NT2/D1 (cell line): Measurements from ENCODE around the gene CNN2.

Experiments used
- DNase-seq: peaks from one replicate; pipeline ENCODE4 v3.0.0-alpha.2; 2011; ENCODE audit warnings: low read depth, low spot score
- H3K27me3 ChIP-seq: 2 replicates; pipeline ENCODE4 v1.6.0; 2011; ENCODE audit warnings: mild to moderate bottlenecking; ENCODE audit not compliant: insufficient read length, insufficient read depth
- H3K36me3 ChIP-seq: 2 replicates; pipeline ENCODE4 v1.6.1; 2011; ENCODE audit warnings: mild to moderate bottlenecking, low read length, mixed read lengths; ENCODE audit not compliant: insufficient read depth, insufficient read length
- H3K4me1 ChIP-seq: 2 replicates; pipeline ENCODE4 v1.5.1; 2011; ENCODE audit not compliant: insufficient read depth, insufficient read length
- H3K4me3 ChIP-seq: 2 replicates; pipeline ENCODE4 v1.5.1; 2011; ENCODE audit warnings: low read depth; ENCODE audit not compliant: insufficient read length
- H3K9ac ChIP-seq: 2 replicates; pipeline ENCODE4 v1.6.0; 2011; ENCODE audit warnings: low read depth; ENCODE audit not compliant: insufficient read length
- H3K9me3 ChIP-seq: 2 replicates; pipeline ENCODE4 v1.5.1; 2011; ENCODE audit warnings: mild to moderate bottlenecking, low read length; ENCODE audit not compliant: insufficient read depth
- SUZ12 ChIP-seq: IDR thresholded peaks from 2 replicates; pipeline ENCODE4 v1.6.1; 2011; ENCODE audit not compliant: insufficient read length, insufficient read depth; ENCODE audit errors: extremely low read depth
- YY1 ChIP-seq: IDR thresholded peaks from 2 replicates; pipeline ENCODE4 v1.6.1; 2011; ENCODE audit not compliant: insufficient read length, insufficient read depth
- ZNF274 ChIP-seq: IDR thresholded peaks from 2 replicates; pipeline ENCODE4 v1.6.1; 2011; ENCODE audit warnings: mild to moderate bottlenecking, low read depth, low read length

Gene CNN2

GRCh38 chr19:991932-992669, 34.3 kb upstream of the CNN2 start:
- Histone ChIP-seq H3K4me3 (no peak overlapping the region), H3K36me3 (peaks cover 84% of the 10 kb centered on the region), H3K27me3 (no peaks in the 10 kb centered on the region), H3K9me3 (no peaks in the 10 kb centered on the region), H3K4me1 (peaks cover 21% of the 10 kb centered on the region), H3K9ac (no peak overlapping the region)
- no peak for DNase-seq
- no peak for TF ChIP-seq SUZ12
- TF ChIP-seq YY1 = no peak
- no peak for TF ChIP-seq ZNF274

GRCh38 chr19:992670-993055, 33.7 kb upstream of the CNN2 start:
- Histone ChIP-seq H3K9ac (no peak overlapping the region), H3K4me3 (no peak overlapping the region)

GRCh38 chr19:993361-993830, 33.0 kb upstream of the CNN2 start:
- peaks cover 21% of the 10 kb centered on the region for H3K4me1 ChIP-seq
- H3K4me3 ChIP-seq = no peak overlapping the region
- TF ChIP-seq SUZ12 = no peak
- no peak for DNase-seq
- H3K9me3 ChIP-seq = no peaks in the 10 kb centered on the region
- H3K36me3 ChIP-seq = peaks cover 73% of the 10 kb centered on the region
- no peak overlapping the region for H3K9ac ChIP-seq
- H3K27me3 ChIP-seq = no peaks in the 10 kb centered on the region

More at GRCh38 chr19:992670-993055, 33.7 kb upstream of the CNN2 start:
- H3K27me3 ChIP-seq = no peaks in the 10 kb centered on the region
- TF ChIP-seq SUZ12 = no peak
- TF ChIP-seq YY1 = no peak
- no peak for TF ChIP-seq ZNF274
- peaks cover 79% of the 10 kb centered on the region for H3K36me3 ChIP-seq
- no peaks in the 10 kb centered on the region for H3K9me3 ChIP-seq
- DNase-seq = no peak
- H3K4me1 ChIP-seq = peaks cover 21% of the 10 kb centered on the region

- no peak overlapping the region for H3K4me3 ChIP-seq
- H3K36me3 ChIP-seq = peaks cover 68% of the 10 kb centered on the region
- no peak for TF ChIP-seq YY1
- no peaks in the 10 kb centered on the region for H3K9me3 ChIP-seq
- no peak overlapping the region for H3K9ac ChIP-seq
- H3K4me1 ChIP-seq = peaks cover 21% of the 10 kb centered on the region
- no peak for DNase-seq
- H3K27me3 ChIP-seq = peaks cover 2% of the 10 kb centered on the region
Measured at GRCh38 chr19:993831-994393, 32.5 kb upstream of the CNN2 start.

GRCh38 chr19:994516-994915, 31.9 kb upstream of the CNN2 start:
- TF ChIP-seq ZNF274 = no peak
- no peak for TF ChIP-seq SUZ12
- TF ChIP-seq YY1 = no peak
- no peak for DNase-seq
- Histone ChIP-seq H3K4me1 (peaks cover 25% of the 10 kb centered on the region), H3K27me3 (peaks cover 8% of the 10 kb centered on the region), H3K9me3 (no peaks in the 10 kb centered on the region), H3K9ac (no peak overlapping the region), H3K4me3 (no peak overlapping the region), H3K36me3 (peaks cover 62% of the 10 kb centered on the region)

GRCh38 chr19:995051-995827, 31.2 kb upstream of the CNN2 start:
- no peaks in the 10 kb centered on the region for H3K9me3 ChIP-seq
- peaks cover 9% of the 10 kb centered on the region for H3K27me3 ChIP-seq
- no peak for DNase-seq
- TF ChIP-seq YY1 = no peak
- TF ChIP-seq SUZ12 = no peak
- TF ChIP-seq ZNF274 = no peak
- peaks cover 20% of the 10 kb centered on the region for H3K4me1 ChIP-seq
- peaks cover 55% of the 10 kb centered on the region for H3K36me3 ChIP-seq
- no peak overlapping the region for H3K4me3 ChIP-seq
- no peak overlapping the region for H3K9ac ChIP-seq

GRCh38 chr19:996051-996838, 30.2 kb upstream of the CNN2 start:
- peak overlapping the region; percentile 42 for H3K9ac ChIP-seq
- H3K36me3 ChIP-seq = peaks cover 45% of the 10 kb centered on the region
- H3K4me1 ChIP-seq = peaks cover 12% of the 10 kb centered on the region
- no peaks in the 10 kb centered on the region for H3K9me3 ChIP-seq
- peaks cover 17% of the 10 kb centered on the region for H3K27me3 ChIP-seq
- TF ChIP-seq YY1 (no peak), ZNF274 (no peak), SUZ12 (no peak)
- H3K4me3 ChIP-seq = no peak overlapping the region
- DNase-seq = no peak
